NCI-H2227 (cell line): ENCODE measurements around the gene HSF2BP.
"Not testable (repeated sequence)": the region's sequence is repeated elsewhere in the genome, so short reads cannot be mapped to it uniquely, and the experiment has no call there.

Experiments used
- DNase-seq: peaks from one replicate; lab custom pipeline; 2025; ENCODE audit not compliant: unreplicated experiment; lab: John Stamatoyannopoulos, UW

The HSF2BP gene

GRCh38 chr21:43540561-43540960 is 118.7 kb downstream of the HSF2BP start:
- DNase-seq: not testable (repeated sequence)

GRCh38 chr21:43522495-43523131 is 136.7 kb downstream of the HSF2BP start:
- not testable (repeated sequence) for DNase-seq

DNA sequence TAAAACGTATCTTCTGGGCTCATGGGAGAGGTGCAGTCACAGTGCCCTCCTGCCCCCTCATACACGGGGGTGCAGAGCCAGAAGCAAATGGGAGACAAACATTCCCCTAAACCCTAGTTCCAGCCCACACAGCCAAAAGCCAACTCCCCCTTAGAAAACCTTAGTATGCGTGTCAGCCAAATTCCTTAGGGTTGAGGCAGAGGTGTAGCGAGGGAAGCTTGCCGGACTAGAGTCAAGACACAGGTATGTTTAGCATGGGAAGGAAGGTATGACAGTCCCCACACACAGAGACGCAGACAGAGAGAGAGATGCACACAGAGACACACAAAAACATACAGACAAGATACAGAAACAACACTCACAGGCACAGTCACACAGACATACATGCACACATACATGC is 141.6 kb downstream of the HSF2BP start:
- DNase-seq: not testable (repeated sequence)

GRCh38 chr21:43516860-43517627 is 142.2 kb downstream of the HSF2BP start:
- not testable (repeated sequence) for DNase-seq

DNA sequence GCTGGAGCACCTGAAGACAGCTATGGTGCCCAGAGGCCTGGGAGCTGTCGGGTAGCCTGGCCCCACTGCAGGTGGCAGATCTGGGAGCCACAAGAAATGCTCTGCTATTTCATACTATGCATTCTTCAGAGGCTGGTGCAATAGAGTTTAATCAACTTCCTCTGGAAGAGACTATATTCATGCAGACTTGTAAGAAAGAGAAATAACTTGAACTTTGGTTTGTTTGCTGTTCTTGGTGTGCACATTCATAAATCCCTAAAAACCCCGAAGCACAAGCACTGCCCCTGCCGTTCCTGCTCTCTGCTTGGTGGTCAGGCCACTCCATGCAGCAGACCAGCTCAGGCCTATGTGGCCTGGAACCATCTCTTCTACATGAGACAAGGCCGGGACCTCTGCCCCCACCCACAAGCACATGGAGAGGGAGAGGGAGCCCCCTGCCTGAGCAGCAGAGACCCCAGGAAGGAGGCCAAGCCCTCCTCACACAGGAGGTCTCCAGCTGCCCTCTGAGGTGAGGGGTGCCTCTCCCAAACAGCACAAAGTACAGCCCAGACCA is 142.9 kb downstream of the HSF2BP start:
- DNase-seq: not testable (repeated sequence)

GRCh38 chr21:43514834-43515233 is 144.5 kb downstream of the HSF2BP start:
- not testable (repeated sequence) for DNase-seq

DNA sequence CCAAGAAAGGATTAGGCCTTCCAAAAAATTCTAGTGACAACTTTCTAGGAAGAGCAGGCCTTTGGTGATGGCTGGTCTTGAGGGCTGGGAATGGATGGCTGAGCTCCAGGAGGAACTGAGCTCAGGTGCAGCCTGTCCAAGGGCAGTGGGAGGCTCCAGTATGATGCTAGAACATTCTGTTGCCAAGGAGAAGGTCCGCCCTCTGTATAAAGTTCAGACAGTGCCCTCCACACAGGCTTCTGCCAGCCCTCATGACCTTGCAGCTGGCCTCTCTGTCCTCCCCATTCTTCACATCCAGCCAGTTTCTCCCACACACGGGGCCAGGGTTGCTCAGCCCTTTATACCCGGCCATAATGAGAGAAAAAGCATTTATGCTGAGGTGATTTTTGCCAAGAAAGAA is 146.3 kb downstream of the HSF2BP start:
- not testable (repeated sequence) for DNase-seq

GRCh38 chr21:43511209-43511608 is 148.1 kb downstream of the HSF2BP start:
- not testable (repeated sequence) for DNase-seq

DNA sequence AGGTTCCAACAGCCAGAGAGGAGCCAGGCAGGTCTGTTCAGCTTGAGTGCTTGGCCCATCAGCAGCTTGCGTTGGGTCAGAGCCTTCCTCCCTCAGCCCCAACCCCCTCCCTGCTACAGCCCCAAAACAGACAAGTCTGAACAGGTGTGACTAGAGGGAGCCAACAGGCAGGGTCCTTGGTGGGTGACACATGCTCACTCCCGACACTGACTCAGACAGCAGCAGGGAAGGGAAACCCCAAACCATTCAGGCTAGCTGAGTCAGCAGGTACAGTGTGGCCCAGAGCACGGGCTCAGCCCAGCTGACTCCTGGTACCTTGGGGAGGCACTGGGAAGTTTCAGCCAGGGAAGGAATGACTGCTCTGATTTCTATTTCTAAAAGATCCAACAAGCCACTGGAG is 148.6 kb downstream of the HSF2BP start:
- not testable (repeated sequence) for DNase-seq

- DNase-seq: not testable (repeated sequence)
Observed at GRCh38 chr21:43503892-43504291, 155.4 kb downstream of the HSF2BP start.

- not testable (repeated sequence) for DNase-seq
Observed at GRCh38 chr21:43503075-43503750, 156.1 kb downstream of the HSF2BP start.

DNA sequence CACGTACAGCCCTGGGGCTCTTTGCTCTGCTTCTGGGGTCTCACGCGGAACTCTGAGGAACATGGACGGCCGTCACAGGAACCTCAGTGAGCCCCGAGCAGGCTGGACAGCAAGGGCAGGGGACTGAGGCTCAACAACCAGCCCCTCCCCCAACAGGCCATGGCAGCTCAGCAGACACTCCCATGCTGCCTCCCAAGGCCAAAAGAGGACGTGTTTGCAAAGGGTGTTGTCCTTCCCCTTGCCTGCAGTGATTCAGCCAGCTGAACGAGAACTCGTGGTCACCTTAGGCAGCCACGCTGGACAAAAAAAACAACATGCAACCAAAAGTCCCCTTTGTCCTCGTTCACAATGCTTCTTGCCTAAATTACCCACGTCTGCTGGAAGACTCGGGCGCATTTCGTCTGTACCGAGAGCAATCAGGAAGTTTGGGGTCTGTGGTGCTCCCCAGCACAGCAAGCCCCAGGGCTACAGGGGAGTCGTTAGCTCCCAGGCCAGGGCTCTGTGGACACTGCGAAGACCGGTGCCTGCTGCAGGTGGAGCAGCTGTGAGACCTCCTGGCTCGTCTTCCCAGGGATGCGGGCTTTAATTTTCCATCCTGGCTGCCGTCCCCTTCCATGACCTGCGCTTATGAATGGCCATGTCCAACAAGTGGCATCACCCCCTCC is 156.7 kb downstream of the HSF2BP start:
- DNase-seq: not testable (repeated sequence)

- not testable (repeated sequence) for DNase-seq
Observed at GRCh38 chr21:43498924-43499323, 160.4 kb downstream of the HSF2BP start.

DNA sequence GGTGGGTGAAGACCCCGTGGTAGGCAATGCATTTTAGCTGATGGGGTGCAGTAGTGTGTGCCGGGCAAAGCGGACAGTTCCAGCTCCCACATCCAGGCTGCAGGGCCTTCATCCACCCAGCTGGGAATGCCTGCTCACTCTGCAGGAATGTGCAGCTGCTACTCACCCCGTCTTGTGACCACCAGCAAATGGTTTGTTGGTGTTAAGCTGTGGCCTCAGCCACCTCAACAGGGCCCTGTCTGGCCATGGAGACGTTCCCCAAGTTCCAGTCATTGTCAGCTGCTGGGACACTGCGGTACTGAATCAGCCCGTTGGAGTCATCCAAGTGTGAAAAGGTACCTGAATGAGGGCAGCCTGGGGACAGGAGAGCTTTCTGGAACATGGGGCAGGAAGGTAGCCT is 161.2 kb downstream of the HSF2BP start:
- not testable (repeated sequence) for DNase-seq

DNA sequence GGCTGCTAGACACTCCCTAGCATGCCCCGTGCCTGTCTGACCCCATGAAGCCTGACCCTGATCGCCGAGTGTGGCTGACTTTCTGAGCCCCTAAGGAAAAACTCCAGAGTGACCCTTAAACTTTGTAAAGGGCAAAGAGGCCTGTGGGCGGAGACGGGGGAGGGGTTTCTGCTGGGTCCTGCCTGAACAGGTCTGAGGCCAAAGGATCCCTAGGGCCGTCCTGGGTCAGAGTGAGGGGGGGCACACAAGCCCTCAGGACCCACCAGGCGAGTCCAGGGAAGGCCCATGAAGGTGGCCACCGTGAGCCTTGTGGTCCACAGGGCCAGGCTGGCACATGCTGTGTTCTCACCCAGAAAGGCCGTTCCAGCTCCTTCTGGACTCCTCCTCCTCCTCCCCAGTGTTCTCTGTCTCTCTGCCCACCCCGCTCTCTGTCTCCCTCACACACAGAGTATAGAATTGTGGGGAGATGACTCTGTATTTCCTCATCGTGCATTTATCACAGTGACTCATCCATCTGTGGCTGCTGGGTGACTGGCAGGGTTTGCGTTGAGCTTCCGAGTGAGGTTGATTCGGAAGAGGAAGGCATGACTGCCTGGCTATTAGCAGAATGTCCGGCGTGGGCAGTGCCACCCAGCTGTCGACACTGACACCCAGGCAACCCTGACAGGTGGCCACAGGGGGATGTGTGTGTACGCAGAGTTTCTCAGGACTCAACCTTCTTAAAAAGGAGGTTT is 164.8 kb downstream of the HSF2BP start:
- DNase-seq: not testable (repeated sequence)

DNA sequence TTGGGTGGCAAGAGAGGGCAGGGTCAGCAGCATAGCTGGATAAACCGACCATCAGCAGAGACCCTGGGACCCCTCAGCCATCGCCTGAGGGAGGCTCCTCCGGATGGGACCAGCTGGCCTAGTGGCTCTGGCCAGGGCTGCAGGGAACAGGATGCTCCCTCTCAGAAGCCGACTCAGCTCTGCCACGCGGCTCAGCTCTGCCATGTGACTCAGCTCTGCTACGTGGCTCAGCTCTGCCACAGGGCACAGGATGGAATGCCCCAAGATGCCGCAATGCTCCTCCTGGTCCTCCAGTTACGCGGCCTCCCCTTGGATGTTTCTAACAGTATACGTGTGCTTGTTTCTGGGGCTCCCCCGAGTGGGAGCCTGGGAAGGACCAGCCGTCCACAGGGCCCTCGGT is 165.8 kb downstream of the HSF2BP start:
- not testable (repeated sequence) for DNase-seq

GRCh38 chr21:43488235-43488634 is 171.1 kb downstream of the HSF2BP start:
- not testable (repeated sequence) for DNase-seq

GRCh38 chr21:43486051-43486450 is 173.2 kb downstream of the HSF2BP start:
- DNase-seq: not testable (repeated sequence)

DNA sequence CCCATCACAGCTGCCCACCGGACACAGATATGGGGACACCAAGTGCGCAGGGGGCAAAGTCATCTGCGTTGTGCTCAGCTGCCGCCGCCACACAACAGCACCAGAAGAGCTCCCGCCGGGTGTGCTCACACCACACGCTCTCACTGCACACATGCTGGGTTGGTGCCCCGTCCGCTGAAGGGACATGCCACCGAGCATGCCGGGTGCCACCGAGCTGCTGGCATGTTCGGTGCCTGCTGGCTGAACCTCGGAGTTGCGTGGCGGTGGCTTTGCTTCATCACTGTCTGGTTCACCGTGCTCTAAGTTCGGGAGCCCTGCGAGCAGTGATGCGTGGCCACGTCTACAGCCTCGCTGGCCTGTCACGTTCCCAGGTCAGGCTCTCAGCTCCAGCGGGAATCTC is 174.3 kb downstream of the HSF2BP start:
- DNase-seq: not testable (repeated sequence)

GRCh38 chr21:43479197-43479596 is 180.1 kb downstream of the HSF2BP start:
- not testable (repeated sequence) for DNase-seq
